NB4 (cell line): ENCODE results near the gene UTP25.

Experiments used
- DNase-seq: peaks from one replicate; pipeline ENCODE4 v3.0.0; 2010; ENCODE audit warnings: low read depth
- H3K4me3 ChIP-seq: one replicate; pipeline ENCODE4 v1.5.1; 2011; ENCODE audit warnings: mild to moderate bottlenecking, low read depth, low read length, moderate library complexity
- MYC ChIP-seq: IDR thresholded peaks from 2 replicates; pipeline ENCODE4 v1.6.1; 2011; ENCODE audit warnings: low read depth, low read length
- POLR2A ChIP-seq: IDR thresholded peaks from 2 replicates; pipeline ENCODE4 v1.6.1; 2011; ENCODE audit warnings: mild to moderate bottlenecking; ENCODE audit not compliant: insufficient read length; ENCODE audit errors: extremely low read depth
- TF ChIP-seq, protein P1 (sequence below): IDR thresholded peaks from 2 replicates; pipeline ENCODE4 v1.6.1; 2011; ENCODE audit warnings: low read depth, low read length
- TF ChIP-seq, protein P2 (sequence below): IDR thresholded peaks from one replicate; pipeline ENCODE4 v1.5.1; 2012; ENCODE audit warnings: low read depth, low read length

The UTP25 gene

DNA sequence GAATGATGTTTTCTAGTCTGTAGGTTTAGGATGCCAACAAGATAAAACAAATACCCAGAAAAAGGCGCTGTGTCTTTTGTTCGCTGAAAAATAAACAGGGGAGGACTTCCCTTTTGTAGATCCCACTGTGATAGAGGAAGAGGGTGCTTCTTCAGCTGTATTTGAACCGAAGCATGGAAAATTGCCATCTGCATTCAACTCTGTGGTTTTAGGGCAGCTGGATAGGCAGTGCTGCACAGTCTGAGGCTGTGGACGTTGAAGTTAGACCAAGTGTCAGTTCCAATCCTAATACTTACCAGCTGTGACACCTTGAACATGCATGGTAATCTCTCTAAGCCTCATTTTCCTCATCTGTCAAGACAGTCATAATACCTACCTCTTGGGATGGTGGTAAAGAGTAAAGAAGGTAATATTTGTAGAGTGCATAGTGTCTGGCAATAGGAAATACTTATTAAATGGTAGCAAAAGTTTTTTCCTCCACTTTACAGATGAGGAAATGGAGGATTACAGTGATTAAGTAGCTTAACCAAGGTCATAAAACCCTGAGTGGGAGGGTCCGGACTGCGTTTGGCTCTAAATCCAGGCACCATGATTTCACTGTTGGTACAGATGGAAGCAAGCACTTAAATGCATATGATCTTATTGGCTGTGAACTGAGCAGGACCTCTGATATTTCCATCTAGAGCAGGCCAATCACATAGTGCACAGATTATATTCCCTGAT, 48.5 kb downstream of the UTP25 start:
- TF ChIP-seq, protein P1, sequence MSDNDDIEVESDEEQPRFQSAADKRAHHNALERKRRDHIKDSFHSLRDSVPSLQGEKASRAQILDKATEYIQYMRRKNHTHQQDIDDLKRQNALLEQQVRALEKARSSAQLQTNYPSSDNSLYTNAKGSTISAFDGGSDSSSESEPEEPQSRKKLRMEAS, result no peak
- TF ChIP-seq, protein P2, sequence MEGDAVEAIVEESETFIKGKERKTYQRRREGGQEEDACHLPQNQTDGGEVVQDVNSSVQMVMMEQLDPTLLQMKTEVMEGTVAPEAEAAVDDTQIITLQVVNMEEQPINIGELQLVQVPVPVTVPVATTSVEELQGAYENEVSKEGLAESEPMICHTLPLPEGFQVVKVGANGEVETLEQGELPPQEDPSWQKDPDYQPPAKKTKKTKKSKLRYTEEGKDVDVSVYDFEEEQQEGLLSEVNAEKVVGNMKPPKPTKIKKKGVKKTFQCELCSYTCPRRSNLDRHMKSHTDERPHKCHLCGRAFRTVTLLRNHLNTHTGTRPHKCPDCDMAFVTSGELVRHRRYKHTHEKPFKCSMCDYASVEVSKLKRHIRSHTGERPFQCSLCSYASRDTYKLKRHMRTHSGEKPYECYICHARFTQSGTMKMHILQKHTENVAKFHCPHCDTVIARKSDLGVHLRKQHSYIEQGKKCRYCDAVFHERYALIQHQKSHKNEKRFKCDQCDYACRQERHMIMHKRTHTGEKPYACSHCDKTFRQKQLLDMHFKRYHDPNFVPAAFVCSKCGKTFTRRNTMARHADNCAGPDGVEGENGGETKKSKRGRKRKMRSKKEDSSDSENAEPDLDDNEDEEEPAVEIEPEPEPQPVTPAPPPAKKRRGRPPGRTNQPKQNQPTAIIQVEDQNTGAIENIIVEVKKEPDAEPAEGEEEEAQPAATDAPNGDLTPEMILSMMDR, result no peak
- TF ChIP-seq MYC (no peak), POLR2A (no peak)
- DNase-seq, result no peak
- H3K4me3 ChIP-seq, result no peak overlapping the region

DNA sequence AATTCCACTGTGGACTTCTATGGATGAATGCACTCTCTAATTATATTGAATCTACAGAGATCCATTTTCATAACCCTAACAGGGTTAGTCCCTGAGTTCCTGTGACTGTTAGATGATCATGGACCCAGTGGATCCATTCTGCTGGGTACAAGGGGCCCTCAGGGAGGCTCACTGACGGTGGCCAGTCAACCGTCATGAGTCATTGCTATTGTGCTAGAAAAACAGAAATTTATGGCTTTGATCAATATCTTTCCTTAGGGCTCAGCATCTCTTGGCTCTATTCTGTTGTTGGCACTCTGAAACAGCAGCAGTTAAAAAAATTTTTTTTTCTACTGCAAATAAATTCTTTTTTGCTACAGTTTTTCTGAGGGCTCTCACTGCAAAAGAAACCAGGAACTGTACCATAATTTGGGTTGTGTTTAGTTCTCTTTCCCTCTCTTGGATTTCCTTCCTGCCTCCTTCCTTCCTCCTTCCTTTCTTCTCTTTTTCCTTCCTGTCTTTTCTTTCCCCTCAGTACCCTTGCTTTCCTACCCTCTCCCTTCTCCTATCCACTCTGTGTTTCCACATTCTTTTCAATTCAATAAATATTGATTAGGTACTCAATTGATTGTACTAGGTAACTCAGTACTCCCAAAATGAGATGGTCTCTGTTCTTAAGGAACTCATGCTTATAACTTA, 49.5 kb downstream of the UTP25 start:
- no peak for DNase-seq
- H3K4me3 ChIP-seq, result no peak overlapping the region
- TF ChIP-seq, protein P1, result no peak
- TF ChIP-seq POLR2A (no peak), MYC (no peak)
- TF ChIP-seq, protein P2, result no peak

DNA sequence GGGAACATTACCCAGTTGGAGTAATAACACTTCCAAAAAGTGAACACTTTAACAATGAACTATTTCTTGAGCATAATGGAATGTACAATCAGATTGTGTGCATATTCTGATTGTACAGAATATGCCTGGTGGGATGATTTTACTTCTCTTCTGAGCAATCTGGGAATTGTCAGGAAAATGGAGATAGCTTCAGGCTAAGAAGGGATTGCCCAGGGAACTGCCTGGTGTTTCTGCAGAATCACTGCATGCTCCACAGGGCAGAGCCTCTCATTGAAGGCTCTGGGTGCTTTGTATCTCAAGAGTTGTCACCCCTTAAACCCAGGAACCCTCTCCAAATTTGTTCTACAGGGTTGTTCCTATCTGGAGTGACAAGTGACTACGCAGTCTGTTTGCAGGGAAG, 51.2 kb downstream of the UTP25 start:
- DNase-seq, result no peak
- TF ChIP-seq MYC, result no peak
- TF ChIP-seq, protein P1, result no peak
- TF ChIP-seq, protein P2, result no peak
- TF ChIP-seq POLR2A, result no peak
- H3K4me3 ChIP-seq, result no peak overlapping the region

DNA sequence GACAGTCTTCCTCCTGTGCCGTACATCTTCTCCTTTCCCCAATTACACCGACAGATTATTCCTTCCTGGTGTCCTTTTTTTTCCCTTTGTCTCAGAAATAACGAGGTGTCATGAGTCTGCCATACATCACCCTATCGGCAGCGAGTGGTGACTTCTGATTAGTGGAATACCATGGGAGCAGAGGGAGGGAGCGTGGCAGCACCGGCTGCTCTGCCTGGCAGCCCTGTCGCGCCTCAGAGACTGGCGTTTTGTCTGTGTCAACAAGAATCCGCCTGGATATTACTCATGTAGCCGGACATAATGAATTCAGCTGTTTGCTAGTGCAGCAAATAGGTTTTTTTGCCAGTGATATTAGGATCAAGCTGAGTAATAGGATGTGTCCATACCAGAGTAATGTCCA, 51.8 kb downstream of the UTP25 start:
- DNase-seq, result no peak
- TF ChIP-seq MYC (no peak), POLR2A (no peak)
- TF ChIP-seq, protein P1, result no peak
- TF ChIP-seq, protein P2, result no peak

DNA sequence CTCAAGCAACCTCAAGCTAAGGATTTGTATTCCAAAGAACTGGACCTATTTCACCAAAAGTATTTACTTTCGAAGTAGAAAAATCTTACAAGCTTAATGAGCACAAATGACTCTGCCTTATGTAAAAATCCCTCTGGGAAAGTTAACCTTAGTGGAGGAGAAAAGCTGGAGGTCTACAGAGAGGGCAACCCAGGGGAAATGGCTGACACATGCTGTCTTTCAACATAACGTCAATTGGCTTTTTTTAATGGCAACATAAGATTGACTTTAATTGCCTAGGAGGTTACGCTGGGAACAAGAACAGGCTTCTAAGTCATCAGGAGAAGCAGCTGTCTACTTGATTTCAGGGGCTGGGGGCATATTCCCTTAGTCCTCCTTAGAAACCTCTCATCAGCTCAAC, 52.3 kb downstream of the UTP25 start:
- DNase-seq, result no peak
- TF ChIP-seq, protein P1, result no peak
- TF ChIP-seq POLR2A, result no peak
- TF ChIP-seq, protein P2, result no peak
- no peak for TF ChIP-seq MYC
- H3K4me3 ChIP-seq, result no peak overlapping the region

More for the DNA sequence above, 51.8 kb downstream of the UTP25 start:
- no peak overlapping the region for H3K4me3 ChIP-seq
